MV-4-11 (cell line): ENCODE data around the gene SLC25A1.
"Not testable (repeated sequence)": the region's sequence is repeated elsewhere in the genome, so short reads cannot be mapped to it uniquely, and the experiment has no call there.

Source experiments
- DNase-seq: peaks from one replicate; lab custom pipeline; 2025; lab: John Stamatoyannopoulos, UW

Gene SLC25A1

DNA sequence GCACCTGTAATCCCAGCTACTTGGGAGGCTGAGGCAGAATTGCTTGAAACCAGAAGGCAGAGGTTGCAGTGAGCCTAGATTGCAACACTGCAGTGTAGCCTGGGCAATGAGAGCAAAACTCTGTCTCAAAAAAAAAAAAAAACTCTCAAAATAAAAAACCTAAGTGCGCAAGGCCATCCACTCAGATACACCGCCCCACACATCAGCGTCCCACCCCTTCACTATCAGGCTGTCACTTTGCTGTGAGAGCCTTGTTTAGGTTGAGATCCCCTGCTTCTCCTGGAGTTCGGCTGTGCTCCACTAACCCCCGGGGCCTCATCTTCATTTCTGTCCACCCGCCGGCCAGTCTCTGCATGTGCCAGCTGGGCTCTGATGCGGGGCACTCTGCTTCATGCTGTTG is 12.1 kb downstream of the SLC25A1 start:
- DNase-seq = no peak

DNA sequence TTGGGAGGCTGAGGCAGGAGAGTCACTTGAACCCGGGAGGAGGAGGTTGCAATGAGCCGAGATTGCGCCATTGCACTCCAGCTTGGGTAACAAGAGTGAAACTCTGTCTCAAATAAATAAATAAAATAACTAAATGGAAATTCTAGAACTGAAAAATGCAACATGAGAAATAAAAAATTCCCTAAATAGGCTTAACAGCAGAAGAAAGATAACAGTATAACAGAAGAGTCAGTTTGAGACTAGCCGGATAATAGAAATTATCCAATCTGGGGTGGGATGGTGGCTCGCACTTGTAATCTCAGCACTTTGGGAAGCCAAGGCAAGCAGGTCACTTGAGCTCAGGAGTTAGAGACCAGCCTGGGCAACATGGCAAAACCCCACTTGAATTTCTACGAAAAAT is 14.1 kb downstream of the SLC25A1 start:
- no peak for DNase-seq

DNA sequence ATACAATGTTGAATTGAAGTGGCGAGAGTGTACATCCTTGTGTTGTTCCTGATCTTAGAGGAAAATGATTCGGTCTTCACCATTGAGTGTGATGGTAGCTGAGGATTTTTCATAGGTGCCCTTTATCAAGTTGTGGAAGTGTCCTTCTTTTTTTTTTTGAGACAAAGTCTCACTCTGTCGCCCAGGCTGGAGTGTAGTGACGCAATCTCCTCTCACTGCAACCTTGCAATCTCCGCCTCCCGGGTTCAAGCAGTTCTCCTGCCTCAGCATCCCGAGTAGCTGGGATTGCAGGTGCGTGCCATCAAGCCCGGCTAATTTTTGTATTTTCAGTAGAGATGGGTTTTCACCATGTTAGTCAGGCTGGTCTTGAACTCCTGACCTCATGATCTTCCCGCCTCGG is 19.9 kb downstream of the SLC25A1 start:
- DNase-seq = peak; percentile 16

DNA sequence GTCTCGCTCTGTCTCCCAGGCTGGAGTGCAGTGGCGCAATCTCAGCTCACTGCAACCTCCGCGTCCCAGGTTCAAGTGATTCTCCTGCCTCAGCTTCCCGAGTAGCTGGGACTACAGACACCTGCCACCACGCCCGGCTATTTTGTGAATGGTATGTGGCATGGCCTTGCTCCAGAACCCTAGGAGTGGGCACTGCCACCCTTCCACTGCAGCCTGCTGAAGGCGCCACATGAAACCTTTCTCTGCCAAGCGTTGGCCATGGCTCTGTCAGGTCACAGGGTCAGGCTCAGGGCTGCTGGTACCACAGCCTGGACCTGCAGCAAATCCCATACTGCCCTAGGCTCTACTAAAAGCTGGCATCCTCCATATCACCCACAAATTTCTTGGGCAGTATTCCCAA is 22.4 kb downstream of the SLC25A1 start:
- DNase-seq = not testable (repeated sequence)

DNA sequence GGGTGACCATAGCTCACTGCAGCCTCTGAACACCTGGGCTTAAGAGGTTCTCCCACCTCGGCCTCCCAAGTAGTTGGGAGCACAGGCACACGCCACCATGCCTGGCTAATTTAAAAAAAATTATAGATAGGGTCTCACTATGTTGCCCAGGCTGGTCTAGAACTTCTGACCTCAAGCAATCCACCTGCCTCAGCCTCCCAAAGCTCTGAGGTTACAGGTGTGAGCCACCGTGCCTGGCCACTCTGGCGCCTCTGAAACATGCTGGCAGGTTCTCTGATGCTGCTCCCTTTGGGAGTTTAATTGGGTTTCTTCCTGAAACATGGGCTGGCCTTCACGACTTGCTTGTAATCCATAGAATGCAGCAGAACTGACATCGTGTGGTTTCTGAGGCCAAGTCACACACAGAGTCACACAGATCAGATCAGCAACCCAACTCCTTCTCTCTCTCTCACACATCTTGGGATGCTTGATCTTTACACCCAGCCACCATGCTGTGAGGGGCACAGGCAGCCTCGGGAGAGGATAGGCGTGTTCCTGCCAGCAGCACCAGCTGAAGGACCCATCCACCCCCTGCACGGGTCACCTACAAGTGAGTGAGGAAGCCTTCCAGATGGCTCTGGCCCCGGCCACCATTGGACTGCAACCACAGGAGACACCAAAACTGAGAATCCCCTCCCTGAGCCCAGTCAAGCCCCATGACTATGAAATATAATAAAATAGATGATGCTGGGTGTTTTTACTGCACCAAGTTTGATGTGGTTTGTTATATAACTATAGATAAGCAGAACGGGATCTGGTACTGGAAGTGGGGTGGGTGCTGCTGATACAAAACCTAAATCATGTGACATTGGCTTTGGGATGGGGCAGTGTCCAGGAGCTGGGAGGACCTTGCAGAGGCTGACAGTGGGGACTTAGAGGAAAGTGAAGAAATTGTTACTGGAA is 25.3 kb downstream of the SLC25A1 start:
- no peak for DNase-seq

DNA sequence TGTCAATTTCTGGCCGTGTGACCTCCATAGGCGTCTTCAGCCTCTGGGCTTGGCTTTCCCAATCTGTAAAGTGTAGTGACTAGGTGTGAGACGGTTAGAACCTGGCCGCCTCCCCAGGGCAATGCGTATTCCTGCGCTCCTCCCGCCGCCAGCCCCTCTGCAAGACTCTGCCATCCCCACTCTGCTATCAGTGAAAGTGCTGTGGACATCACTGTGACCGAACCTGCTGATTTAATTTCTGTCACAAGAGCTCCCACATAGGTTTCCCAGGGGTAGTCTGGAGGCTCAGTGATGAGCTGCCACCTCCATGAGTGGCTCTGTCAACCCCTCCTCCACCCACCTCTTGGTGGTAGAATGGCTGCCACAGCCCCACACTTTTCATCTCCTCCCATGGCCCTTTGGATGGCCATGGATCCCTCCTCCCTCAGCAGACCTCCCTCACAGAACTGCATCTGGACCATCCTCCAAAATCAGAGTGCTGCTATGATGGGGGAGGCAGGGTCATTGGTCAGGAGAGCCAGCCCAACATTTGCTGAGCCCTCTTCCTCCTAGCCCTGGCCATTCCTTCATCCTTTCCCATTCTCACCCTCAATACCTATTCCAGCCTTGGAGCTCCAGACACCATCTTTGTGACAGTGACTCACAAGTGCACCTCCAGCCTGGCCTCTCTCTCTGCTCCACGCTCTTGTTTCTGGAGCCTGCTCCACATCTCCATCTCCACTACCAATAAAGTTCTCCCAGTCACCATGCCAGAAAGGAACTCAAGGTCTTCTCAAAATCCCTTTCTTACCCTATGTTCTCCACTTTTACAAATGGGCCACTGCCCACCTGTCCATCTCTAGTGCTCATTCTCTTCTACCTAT is 27.0 kb downstream of the SLC25A1 start:
- DNase-seq = no peak

DNA sequence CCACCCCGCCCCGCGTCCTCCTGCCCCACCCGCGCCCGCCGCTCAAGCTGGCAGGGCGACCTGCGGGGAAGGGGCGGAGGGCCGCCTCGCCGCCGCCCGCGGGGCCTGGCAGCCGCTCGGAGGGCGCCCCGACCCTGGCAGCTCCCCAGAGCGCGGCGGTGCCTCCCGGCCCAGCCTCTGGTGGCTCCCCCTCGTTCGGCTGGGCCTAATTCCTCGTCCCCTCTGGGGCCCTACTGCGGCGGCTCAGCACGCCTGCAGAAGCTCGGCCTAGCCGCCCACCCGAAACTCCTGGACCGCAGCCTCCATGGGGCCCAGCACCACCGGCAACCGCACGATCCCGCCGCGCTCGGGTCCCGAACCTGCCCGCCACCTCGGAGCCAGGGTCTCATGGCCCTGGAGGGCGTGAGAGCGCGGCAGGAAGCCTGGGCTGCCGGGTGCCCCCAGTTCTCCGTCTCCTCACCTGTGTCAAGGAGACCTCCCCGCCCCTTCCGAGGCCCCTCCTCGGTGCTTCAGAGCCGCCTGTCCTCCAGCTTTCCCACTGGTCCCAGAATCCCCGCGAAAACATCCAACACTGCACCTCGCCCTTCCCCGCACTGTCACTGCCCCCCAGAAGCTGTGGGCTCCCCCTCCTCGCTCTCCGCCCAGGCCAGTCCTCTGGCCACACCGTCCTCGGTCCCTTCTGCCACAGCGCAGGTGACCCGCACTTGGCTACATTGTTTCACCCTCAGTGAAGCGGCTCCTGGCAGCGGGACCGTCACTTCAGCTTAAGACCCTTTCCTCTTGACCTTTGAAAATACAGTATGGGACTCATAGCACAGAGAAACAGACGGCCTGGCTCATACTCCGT is 27.8 kb downstream of the SLC25A1 start:
- no peak for DNase-seq

DNA sequence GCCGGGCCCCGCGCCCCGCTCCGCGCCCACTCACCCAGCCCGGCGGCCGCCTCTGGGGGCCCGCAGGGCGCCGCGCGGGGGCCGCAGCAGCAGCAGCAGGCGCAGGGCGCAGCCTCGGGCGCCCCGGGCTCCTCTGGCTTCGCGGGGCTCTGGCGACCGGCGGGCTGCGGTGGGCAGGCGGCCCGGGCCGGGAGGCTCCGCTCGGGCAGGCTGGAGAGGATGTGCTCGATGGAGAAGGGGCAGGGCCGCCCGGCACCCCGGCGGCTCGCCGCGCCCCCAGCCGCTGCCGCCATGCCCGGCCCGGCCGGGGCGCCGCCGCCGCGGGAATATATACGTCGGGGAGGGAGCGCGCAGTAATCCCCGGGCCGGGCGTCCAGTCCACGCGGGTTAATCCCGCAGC is 28.5 kb downstream of the SLC25A1 start, which contains the start of gene GSC2:
TSS of gene GSC2 (minus strand) at position 302 of the 400 bp plus-strand sequence. CDS start at position 293, 9 bp downstream.
- no peak for DNase-seq

DNA sequence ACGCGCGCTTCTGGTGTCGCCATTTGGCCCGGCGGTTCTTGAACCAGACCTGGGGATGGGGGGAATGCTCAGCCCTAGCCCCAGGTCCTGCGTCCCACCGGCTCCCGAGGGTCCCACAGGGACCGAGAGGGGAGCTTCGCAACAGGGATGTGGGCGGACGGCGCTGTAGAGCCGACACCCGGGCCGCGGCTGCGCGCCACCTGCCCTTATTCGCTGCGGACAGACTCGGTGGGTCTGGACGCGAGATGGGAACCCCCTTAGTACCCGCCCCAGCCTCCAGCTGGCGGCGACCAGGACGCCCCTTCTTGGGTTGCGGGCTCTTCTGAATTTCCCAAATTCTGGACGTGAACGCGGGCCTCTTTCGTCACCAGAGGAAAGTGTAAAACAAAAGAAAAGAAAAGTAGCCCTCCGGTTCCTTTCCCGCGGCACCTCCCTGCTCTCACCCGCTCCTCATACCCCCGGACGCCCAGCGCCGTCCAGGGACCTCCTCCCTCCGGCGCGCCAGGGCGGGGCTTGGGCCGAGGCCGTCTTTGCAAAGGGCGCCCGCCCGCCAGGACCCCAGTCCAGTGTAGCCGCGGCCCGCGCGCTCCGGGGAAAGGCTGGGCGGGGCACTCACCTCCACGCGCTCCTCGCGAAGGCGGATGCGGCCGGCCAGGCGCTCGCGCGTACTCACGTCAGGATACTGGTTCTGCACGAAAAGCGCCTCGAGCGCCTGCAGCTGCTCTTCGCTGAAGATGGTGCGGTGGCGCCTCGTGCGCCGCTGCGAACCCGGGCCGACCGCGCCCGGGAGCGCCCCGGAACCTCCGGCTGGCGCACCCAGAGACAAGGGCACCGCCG is 29.3 kb downstream of the SLC25A1 start:
- no peak for DNase-seq

DNA sequence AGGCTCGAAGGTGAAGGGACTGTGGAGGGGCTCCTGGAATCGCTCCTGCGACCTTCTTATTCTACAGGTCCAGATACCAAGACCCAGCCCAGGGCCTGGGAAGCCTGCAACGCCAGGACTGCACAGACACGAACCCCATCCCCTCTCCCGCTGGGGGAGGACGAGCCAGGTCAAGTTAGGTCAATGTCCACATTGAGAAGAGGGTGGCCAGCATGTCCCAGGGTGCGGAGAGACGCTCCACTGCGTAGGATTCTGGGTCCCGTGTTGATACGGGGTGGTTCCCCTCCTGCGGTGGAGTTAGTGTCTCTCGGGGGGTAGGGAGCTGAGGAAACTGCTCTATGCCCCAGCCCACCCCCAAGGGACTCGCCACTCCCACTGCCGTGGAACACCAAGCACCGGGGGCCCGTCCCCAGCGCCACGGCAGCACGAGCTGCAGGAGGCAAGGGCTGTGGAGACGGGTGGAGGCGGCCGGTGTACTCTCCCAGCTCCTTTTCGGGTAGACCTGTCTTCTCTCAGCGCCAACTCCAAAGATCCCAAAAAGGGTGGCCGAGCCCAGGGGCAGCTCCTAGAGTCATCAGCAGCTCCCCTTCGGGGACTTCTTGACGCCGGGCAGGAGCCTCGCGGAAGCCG is 30.0 kb downstream of the SLC25A1 start:
- no peak for DNase-seq

DNA sequence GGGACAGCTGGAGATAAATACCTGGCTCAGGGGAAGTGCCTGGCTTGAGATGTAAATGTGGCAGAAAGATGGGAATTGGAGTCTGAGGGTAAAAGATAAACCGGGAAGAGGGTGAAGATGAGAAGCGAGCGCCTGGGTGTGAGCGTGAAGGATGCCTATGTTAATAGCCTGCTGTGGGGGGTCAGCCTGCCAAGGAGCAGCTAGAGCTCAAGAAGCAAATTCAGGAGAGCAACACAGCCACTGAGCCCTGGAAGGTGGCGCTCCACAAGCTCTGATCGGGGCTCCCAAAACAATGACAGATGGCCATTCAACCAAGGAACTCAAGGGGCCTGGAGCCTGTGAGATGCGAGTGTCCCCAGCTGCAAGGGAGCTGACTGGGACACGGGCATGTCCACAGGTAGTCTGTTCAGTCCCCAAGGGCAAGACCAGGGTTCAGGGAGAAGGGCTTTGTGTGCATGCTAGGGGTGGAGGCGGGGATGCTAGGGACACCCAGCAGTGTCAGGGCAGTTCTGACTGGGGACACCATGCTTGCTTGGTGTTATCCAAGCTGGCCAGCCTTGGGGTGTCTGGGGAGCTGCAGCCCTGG is 31.2 kb downstream of the SLC25A1 start:
- DNase-seq = no peak

DNA sequence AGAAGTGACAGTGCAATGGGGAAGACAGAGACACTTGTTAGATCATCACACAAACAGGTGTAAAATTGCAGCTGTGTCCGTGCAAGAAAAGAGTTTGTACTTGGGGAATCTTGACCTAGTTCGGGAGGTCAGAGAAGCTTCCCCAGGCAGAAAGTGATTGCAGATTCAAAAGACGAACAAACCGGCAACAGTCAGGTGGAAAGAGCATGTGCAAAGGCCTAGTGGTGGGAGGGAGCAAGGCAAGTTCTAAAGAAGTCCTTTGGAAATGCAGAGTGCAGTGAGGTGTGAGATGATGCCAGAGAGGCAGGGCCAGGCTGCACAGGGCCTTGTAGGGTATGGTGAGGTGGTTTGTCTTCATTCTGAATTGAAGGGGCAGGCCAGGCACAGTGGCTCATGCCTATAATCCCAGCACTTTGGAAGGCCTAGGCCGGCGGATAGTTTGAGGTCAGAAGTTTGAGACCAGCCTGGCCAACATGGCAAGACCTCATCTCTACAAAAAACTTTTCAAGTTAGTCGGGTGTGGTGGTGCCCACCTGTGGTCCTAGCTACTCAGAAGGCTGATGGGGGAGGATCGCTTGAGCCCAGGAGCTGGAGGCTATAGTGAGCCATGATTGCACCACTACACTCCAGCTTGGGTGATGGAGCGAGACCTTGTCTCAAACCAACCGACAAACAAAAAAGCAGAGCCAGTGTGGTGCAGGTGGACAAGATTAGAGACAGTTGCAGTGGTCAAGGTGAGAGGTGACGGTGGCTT is 32.1 kb downstream of the SLC25A1 start:
- no peak for DNase-seq

DNA sequence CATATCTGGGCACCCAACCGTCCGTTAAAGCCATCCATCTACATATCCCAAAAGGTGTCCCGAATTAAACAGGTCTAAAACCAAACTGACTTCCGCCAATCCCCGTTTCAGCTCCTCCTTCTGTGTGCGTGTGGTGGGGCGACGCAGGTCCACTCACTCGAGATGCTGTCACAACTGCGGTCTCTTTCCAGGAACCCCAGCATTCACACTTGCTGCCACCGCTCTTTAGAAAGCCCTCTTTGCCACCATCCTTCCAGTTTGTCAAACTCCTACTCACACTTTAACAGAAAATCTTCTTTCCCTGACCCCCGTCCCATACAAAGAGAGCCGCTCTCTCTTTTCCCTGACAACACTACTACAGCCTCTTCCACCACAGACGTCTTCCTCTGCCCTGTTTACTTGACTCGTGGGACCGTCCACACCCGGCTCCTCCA is 34.6 kb downstream of the SLC25A1 start:
- peak; percentile 35 for DNase-seq

DNA sequence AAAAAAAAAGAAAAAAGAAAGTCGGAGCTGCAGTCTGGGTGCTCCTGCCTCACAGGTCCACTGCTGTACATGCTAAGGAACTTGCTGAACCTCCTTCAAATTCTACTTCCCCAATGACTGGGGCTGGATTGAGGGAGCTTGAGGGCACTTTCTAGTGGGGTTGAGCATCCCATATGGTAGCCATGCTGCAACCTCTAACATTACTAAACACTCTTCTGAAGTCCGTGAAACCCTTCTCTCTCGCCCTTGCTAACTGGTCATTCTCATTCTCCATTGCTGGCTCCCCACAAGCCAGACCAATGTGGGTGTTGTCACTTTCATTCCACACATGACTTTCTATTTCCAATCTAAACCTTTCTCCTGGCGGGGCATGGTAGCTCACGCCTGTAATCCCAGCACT is 35.3 kb downstream of the SLC25A1 start:
- no peak for DNase-seq

DNA sequence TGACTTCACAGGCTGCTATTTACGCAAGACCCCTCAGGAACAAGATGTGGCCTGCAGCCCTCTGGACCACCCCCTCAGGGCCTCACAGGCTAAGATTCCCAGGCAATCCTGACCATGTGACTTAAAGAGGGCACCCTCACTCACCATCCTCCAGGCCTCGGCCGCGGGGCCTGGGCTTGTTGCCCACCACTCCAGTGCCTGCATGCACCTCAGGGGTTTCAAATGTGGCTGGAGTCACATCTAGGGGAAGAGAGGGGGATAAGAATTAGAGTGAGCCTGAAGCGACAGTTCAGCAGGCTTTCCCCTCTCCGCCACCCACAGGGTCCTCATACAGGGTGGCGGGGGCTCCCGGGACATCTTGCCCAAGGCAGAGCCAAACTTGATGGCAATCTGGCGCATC is 36.1 kb downstream of the SLC25A1 start:
- DNase-seq = no peak

DNA sequence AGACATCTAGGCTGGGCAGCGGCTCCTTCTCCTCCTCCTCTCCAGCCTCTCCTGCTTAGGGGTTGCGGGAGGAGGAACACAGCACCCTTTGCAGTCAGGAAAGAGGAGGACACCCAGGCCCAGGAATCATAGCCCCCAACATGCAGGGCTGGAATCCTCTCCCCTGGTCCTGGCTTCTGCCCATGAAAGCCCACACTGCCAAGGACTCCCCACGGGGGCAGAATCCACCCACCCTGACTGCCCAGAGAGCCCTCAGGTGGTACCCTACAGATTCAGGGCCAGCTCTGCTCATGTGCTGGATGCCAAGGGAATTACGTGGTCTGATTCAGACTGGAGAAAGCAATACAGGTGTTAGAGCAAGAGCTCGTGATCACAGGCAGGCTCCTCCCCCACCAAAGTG is 38.6 kb downstream of the SLC25A1 start:
- no peak for DNase-seq

DNA sequence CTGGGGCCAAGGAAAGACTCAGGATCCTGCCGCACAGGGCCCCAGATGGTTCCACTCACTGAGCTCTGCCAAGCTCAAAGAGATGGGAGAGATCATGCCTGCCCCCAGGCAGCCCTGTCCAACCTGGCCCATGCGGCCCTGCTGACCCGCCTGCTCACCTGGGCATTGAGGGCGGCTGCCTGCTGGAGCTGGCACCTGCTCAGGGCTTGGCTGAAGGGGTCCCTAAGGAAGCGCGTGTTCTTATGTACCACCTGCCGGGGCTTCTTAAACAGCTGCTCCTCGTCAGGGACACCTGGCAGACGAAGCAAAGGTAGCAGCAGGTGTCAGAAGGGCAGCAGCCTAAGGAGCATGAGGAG is 39.6 kb downstream of the SLC25A1 start:
- DNase-seq = no peak

DNA sequence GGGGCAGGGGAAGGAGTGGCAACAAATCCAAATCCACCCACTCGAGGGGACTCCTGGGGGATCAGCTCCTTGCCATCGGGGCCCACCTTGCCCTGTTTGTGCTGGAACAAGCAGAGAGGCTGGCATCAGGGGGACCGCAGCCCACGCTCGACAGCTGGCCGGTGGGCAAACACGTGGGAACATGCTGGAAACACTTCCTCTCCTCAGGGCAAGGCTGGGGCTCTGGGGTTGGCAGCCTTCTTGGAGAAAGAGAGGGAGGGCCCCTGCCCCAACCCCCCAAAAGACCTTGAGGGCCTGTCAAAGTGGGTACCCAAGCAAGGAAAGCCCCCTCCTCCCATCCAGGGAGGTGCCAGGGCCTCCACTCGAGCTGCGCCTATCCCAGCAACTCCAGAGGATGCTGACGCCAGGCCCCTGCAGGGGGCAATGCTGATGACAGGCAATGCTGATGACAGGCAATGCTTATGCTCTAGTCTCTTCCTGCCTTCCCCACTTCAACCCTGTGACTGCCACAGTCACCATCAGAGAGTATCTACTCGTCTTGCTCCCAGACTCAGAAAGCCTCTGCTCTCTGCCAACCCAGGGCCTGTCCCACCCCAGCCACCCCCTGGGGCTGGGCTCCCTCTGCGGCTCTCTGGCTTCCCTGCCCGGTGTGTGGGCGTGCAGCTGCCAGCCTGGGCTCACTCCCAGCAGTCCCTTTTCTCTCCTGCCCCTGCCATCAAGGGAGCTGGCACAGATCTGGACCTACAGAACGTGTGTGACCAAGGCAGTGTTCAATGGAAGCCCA is 40.1 kb downstream of the SLC25A1 start:
- DNase-seq = no peak
